BJ (cell line): ENCODE results near the gene FMO2. TPM values are rescaled to one million over a fixed set of nuclear protein-coding genes. Genes with fewer than 3 reads are reported as not detected.

Source experiments
- CTCF ChIA-PET: fragments of 350-600 bp; formaldehyde crosslinking; extraction: SDS; loops from one replicate; lab custom pipeline; 2021; ENCODE audit warnings: antibody characterized with exemption, inconsistent platforms; lab: Yijun Ruan, JAX
- POLR2A ChIA-PET: fragments of 300-600 bp; sonication (Branson Sonifier 250); formaldehyde crosslinking; extraction: SDS; loops from one replicate; lab custom pipeline; 2021; ENCODE audit warnings: antibody characterized with exemption; lab: Charles Lee
- DNase-seq: peaks from one replicate; pipeline ENCODE4 v3.0.0-alpha.2; 2011; ENCODE audit warnings: low read depth
- H3K27me3 ChIP-seq: 2 replicates; pipeline ENCODE4 v1.6.0; 2011; ENCODE audit warnings: low read length; ENCODE audit not compliant: control insufficient read depth, insufficient read depth
- H3K36me3 ChIP-seq: 2 replicates; pipeline ENCODE4 v1.5.1; 2011; ENCODE audit warnings: low read length; ENCODE audit not compliant: control insufficient read depth, insufficient read depth
- H3K4me3 ChIP-seq: 2 replicates; pipeline ENCODE4 v1.5.1; 2011; ENCODE audit warnings: low read depth, mild to moderate bottlenecking, control low read depth, low read length
- CTCF ChIP-seq: IDR thresholded peaks from 2 replicates; pipeline ENCODE4 v1.5.1; 2011; ENCODE audit warnings: low read depth, mild to moderate bottlenecking, control low read depth, inconsistent platforms, low read length, moderate library complexity; ENCODE audit not compliant: insufficient read depth
- polyA plus RNA-seq: library from polyadenylated mRNA; depleted of rRNA; stranded (reverse); fragments of >200 nt; gene quantifications from 2 replicates; pipeline ENCODE4 v1.2.3, GENCODE V29; 2011

FMO2 gene
- polyA plus RNA-seq, 1 experiment: 0.17 TPM

GRCh38 chr1:171206978-171207355, 21.9 kb downstream of the FMO2 start:
- TF ChIP-seq CTCF: no peak
- no peak for DNase-seq
- CTCF ChIA-PET: interaction anchor here (1.1 to 1.8 kb wide), 2 partner anchors 20 to 107 kb away, joined by 3 to 7 read pairs; partner anchors contain the start of gene FMO4
- Histone ChIP-seq H3K36me3 (no peaks in the 10 kb centered on the region), H3K27me3 (no peaks in the 10 kb centered on the region), H3K4me3 (no peak overlapping the region)
- POLR2A ChIA-PET: no interaction called here

DNA sequence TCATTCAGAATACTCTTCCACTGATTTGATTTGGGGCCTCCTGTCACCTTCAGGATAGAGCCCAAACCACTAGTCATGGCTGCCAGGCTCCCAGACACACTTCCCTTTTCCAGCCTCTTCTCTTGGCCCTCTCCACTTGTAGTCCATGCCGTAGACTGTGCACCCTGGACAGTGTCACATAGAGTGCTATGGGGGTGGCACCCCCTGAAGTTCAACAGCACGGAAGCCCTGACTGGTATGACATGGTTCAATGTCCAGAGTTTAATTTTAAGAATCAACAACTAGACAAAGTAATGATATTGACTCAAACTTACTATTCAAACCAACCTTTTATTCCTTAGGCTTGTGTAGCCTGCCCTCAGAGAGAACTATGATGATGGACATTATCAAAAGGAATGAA, 22.3 kb downstream of the FMO2 start:
- POLR2A ChIA-PET: no interaction called here
- no peak overlapping the region for H3K4me3 ChIP-seq
- no peak for TF ChIP-seq CTCF
- no peaks in the 10 kb centered on the region for H3K36me3 ChIP-seq
- no peak for DNase-seq
- H3K27me3 ChIP-seq: no peaks in the 10 kb centered on the region
- CTCF ChIA-PET: interaction anchor here (1.6 kb wide), 1 partner anchor 18 kb away, joined by 7 read pairs; no protein-coding TSS in a partner anchor

GRCh38 chr1:171210355-171210754, 25.3 kb downstream of the FMO2 start:
- CTCF ChIA-PET: interaction anchor here (0.6 to 2.6 kb wide), 2 partner anchors 10 to 12 kb away, joined by 3 to 10 read pairs; no protein-coding TSS in a partner anchor
- POLR2A ChIA-PET: no interaction called here
- DNase-seq: no peak
- H3K36me3 ChIP-seq: no peaks in the 10 kb centered on the region
- H3K27me3 ChIP-seq: no peaks in the 10 kb centered on the region
- H3K4me3 ChIP-seq: no peak overlapping the region
- no peak for TF ChIP-seq CTCF

DNA sequence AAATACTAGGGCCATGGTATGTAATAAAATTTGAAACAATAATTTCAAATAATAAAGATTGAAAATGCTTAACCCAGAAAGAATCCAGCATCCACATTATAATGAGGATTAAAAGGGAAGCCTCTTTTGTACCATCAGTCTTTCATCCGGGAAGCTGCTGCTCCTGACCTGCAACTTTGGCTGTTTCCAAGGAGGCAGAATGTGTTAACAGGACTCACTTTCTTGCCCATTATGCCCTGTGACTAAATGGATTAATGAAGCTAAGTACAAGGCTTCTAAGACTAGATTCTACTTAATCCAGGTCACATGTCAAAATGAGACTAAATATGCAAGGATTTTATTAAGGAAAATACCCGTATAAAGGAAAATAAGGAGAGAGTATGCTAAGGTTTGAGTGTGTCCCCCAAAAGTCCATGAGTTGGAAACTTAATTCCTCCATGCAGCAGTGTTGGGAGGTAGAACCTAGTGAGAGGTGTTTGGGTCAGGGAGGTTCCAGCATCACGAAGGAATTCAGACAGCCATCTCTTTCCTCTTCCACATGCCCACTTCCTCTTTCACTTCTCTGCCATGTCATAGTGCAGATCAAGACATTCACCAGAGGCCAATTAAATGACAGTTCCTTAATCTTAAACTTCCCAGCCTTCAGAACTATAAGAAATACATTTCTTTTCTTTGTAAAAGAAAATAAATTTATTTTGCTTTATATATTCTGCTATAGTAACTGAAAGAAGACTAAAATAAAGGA, 27.7 kb downstream of the FMO2 start:
- CTCF ChIA-PET: interaction anchor here (0.6 to 1.0 kb wide), 4 partner anchors 15 to 245 kb away, joined by 3 read pairs; no protein-coding TSS in a partner anchor
- Histone ChIP-seq H3K27me3 (no peaks in the 10 kb centered on the region), H3K4me3 (no peak overlapping the region), H3K36me3 (no peaks in the 10 kb centered on the region)
- TF ChIP-seq CTCF: no peak
- POLR2A ChIA-PET: no interaction called here
- DNase-seq: no peak

- Histone ChIP-seq H3K36me3 (no peaks in the 10 kb centered on the region), H3K27me3 (no peaks in the 10 kb centered on the region), H3K4me3 (no peak overlapping the region)
- POLR2A ChIA-PET: interaction anchor here (0.7 kb wide), 1 partner anchor 126 kb away, joined by 4 read pairs; no protein-coding TSS in a partner anchor
- CTCF ChIA-PET: interaction anchor here (1.0 kb wide), 2 partner anchors 41 to 133 kb away, joined by 3 read pairs; no protein-coding TSS in a partner anchor
- DNase-seq: no peak
- no peak for TF ChIP-seq CTCF
Measured at GRCh38 chr1:171213559-171214454, 28.7 kb downstream of the FMO2 start.
